K562 (cell line): ENCODE data around the gene MPZL1. TPM values are rescaled to one million over a fixed set of nuclear protein-coding genes. Genes with fewer than 3 reads are reported as not detected.

Source experiments
- MAFG ChIP-seq: fragments of 450-650 bp; conservative IDR thresholded peaks from 2 replicates; pipeline ENCODE4 v1.6.1; 2016; ENCODE audit warnings: missing genetic modification characterization, missing compliant biosample characterization
- MAFK ChIP-seq: IDR thresholded peaks from 2 replicates; pipeline ENCODE4 v1.6.1; 2011; ENCODE audit warnings: low read length, improper control_type of control experiment
- MBD2 ChIP-seq: sonication (generic); IDR thresholded peaks from 2 replicates; pipeline ENCODE4 v1.6.1; 2016; ENCODE audit warnings: low read depth, borderline replicate concordance
- POLR2G ChIP-seq: fragments of 200-400 bp; formaldehyde crosslinking; IDR thresholded peaks from 2 replicates; pipeline ENCODE4 v1.6.1; 2017; ENCODE audit warnings: low read depth, mild to moderate bottlenecking, antibody characterized with exemption, low read length, moderate library complexity
- TFAM ChIP-seq: fragments of 250-450 bp; sonication (Bioruptor Pico); conservative IDR thresholded peaks from 2 replicates; pipeline ENCODE4 v1.5.0; 2021; ENCODE audit warnings: mild to moderate bottlenecking, moderate library complexity
- ZBTB9 ChIP-seq: fragments of 450-650 bp; formaldehyde crosslinking; IDR thresholded peaks from 2 replicates; pipeline ENCODE4 v1.4.0; 2020; ENCODE audit warnings: mild to moderate bottlenecking, moderate library complexity
- ZNF174 ChIP-seq: fragments of 250-450 bp; sonication (Bioruptor Pico); IDR thresholded peaks from 2 replicates; pipeline ENCODE4 v1.4.0; 2020; ENCODE audit warnings: mild to moderate bottlenecking
- ZNF311 ChIP-seq: fragments of 250-450 bp; sonication (Bioruptor Pico); IDR thresholded peaks from 2 replicates; pipeline ENCODE4 v1.4.0; 2020; ENCODE audit warnings: mild to moderate bottlenecking, moderate library complexity
- polyA plus RNA-seq, 8 experiments: library from polyadenylated mRNA; depleted of rRNA in 4 of 8; stranded (reverse) in 5 of 8; unstranded in 3 of 8; fragments of >200 nt; fragmentation: Nextera tagmentation in 2 of 8; fragmentation: Illumina TruSeq in 1 of 8; extraction: Ambion mirVana in 2 of 8; extraction: Trizol in 1 of 8; gene quantifications; 2 replicates each; pipeline versions ENCODE4 v1.2.1 to v1.2.3, GENCODE V29; 2011 to 2014; ENCODE audit warnings: inconsistent platforms in 1 of 8, missing spikeins in 1 of 8
- total RNA-seq, 7 experiments: library from RNA; depleted of rRNA in 6 of 7; stranded (reverse); fragments of >200 nt in 6 of 7; fragmentation: Illumina TruSeq in 2 of 7; extraction: Trizol in 2 of 7; gene quantifications; 2 replicates each; pipeline versions ENCODE4 v1.2.1 to v1.2.3, GENCODE V29; 2011 to 2021; ENCODE audit warnings: low replicate concordance in 1 of 7
- TF ChIP-seq, protein P1 (sequence below): fragments of 450-650 bp; formaldehyde crosslinking; IDR thresholded peaks from 2 replicates; pipeline ENCODE4 v1.4.0; 2022; ENCODE audit warnings: missing genetic modification characterization
- TF ChIP-seq, protein P2 (sequence below): sonication (generic); formaldehyde crosslinking; IDR thresholded peaks from 2 replicates; pipeline ENCODE4 v1.8.1; 2023; ENCODE audit warnings: mild to moderate bottlenecking, missing genetic modification reagents
- TF ChIP-seq, protein P3 (sequence below): fragments of 450-650 bp; IDR thresholded peaks from 2 replicates; pipeline ENCODE4 v1.6.1; 2016; ENCODE audit warnings: mild to moderate bottlenecking, moderate library complexity

The MPZL1 gene
- total and polyA plus RNA-seq, 9 of the 15 experiments (the other 6 are each of a cell fraction or from before 2014, with no cell fraction given), result 14.5 to 153 (median 66.5) TPM

- TF ChIP-seq ZBTB9 (peak; percentile 88), MAFG (peak; percentile 99), MBD2 (peak; percentile 40; the same call in 1 of the 2 replicates), ZNF174 (no peak), POLR2G (peak; percentile 90), MAFK (peak; percentile 89), ZNF311 (CRISPR knock-in tag) (0 out of 2 replicates have a peak, but pooled peaks have one; percentile 60), TFAM (CRISPR knock-in tag) (no peak)
- TF ChIP-seq, protein P1, sequence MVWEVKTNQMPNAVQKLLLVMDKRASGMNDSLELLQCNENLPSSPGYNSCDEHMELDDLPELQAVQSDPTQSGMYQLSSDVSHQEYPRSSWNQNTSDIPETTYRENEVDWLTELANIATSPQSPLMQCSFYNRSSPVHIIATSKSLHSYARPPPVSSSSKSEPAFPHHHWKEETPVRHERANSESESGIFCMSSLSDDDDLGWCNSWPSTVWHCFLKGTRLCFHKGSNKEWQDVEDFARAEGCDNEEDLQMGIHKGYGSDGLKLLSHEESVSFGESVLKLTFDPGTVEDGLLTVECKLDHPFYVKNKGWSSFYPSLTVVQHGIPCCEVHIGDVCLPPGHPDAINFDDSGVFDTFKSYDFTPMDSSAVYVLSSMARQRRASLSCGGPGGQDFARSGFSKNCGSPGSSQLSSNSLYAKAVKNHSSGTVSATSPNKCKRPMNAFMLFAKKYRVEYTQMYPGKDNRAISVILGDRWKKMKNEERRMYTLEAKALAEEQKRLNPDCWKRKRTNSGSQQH (CRISPR knock-in tag), result peak; percentile 38; the same call in 1 of the 2 replicates
- TF ChIP-seq, protein P2, sequence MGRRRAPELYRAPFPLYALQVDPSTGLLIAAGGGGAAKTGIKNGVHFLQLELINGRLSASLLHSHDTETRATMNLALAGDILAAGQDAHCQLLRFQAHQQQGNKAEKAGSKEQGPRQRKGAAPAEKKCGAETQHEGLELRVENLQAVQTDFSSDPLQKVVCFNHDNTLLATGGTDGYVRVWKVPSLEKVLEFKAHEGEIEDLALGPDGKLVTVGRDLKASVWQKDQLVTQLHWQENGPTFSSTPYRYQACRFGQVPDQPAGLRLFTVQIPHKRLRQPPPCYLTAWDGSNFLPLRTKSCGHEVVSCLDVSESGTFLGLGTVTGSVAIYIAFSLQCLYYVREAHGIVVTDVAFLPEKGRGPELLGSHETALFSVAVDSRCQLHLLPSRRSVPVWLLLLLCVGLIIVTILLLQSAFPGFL (CRISPR knock-in tag), result no peak
- TF ChIP-seq, protein P3, sequence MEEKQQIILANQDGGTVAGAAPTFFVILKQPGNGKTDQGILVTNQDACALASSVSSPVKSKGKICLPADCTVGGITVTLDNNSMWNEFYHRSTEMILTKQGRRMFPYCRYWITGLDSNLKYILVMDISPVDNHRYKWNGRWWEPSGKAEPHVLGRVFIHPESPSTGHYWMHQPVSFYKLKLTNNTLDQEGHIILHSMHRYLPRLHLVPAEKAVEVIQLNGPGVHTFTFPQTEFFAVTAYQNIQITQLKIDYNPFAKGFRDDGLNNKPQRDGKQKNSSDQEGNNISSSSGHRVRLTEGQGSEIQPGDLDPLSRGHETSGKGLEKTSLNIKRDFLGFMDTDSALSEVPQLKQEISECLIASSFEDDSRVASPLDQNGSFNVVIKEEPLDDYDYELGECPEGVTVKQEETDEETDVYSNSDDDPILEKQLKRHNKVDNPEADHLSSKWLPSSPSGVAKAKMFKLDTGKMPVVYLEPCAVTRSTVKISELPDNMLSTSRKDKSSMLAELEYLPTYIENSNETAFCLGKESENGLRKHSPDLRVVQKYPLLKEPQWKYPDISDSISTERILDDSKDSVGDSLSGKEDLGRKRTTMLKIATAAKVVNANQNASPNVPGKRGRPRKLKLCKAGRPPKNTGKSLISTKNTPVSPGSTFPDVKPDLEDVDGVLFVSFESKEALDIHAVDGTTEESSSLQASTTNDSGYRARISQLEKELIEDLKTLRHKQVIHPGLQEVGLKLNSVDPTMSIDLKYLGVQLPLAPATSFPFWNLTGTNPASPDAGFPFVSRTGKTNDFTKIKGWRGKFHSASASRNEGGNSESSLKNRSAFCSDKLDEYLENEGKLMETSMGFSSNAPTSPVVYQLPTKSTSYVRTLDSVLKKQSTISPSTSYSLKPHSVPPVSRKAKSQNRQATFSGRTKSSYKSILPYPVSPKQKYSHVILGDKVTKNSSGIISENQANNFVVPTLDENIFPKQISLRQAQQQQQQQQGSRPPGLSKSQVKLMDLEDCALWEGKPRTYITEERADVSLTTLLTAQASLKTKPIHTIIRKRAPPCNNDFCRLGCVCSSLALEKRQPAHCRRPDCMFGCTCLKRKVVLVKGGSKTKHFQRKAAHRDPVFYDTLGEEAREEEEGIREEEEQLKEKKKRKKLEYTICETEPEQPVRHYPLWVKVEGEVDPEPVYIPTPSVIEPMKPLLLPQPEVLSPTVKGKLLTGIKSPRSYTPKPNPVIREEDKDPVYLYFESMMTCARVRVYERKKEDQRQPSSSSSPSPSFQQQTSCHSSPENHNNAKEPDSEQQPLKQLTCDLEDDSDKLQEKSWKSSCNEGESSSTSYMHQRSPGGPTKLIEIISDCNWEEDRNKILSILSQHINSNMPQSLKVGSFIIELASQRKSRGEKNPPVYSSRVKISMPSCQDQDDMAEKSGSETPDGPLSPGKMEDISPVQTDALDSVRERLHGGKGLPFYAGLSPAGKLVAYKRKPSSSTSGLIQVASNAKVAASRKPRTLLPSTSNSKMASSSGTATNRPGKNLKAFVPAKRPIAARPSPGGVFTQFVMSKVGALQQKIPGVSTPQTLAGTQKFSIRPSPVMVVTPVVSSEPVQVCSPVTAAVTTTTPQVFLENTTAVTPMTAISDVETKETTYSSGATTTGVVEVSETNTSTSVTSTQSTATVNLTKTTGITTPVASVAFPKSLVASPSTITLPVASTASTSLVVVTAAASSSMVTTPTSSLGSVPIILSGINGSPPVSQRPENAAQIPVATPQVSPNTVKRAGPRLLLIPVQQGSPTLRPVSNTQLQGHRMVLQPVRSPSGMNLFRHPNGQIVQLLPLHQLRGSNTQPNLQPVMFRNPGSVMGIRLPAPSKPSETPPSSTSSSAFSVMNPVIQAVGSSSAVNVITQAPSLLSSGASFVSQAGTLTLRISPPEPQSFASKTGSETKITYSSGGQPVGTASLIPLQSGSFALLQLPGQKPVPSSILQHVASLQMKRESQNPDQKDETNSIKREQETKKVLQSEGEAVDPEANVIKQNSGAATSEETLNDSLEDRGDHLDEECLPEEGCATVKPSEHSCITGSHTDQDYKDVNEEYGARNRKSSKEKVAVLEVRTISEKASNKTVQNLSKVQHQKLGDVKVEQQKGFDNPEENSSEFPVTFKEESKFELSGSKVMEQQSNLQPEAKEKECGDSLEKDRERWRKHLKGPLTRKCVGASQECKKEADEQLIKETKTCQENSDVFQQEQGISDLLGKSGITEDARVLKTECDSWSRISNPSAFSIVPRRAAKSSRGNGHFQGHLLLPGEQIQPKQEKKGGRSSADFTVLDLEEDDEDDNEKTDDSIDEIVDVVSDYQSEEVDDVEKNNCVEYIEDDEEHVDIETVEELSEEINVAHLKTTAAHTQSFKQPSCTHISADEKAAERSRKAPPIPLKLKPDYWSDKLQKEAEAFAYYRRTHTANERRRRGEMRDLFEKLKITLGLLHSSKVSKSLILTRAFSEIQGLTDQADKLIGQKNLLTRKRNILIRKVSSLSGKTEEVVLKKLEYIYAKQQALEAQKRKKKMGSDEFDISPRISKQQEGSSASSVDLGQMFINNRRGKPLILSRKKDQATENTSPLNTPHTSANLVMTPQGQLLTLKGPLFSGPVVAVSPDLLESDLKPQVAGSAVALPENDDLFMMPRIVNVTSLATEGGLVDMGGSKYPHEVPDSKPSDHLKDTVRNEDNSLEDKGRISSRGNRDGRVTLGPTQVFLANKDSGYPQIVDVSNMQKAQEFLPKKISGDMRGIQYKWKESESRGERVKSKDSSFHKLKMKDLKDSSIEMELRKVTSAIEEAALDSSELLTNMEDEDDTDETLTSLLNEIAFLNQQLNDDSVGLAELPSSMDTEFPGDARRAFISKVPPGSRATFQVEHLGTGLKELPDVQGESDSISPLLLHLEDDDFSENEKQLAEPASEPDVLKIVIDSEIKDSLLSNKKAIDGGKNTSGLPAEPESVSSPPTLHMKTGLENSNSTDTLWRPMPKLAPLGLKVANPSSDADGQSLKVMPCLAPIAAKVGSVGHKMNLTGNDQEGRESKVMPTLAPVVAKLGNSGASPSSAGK, result peak; percentile 94
These were observed 98.3 kb downstream of the MPZL1 start (continued) for GRCh38 chr1:167819849-167820683.
